ENCODE data around the gene SLC25A22. TPM values are rescaled to one million over a fixed set of nuclear protein-coding genes. Genes with fewer than 3 reads are reported as not detected.

The SLC25A22 gene
- polyA plus RNA-seq, 1 of the 3 experiments (the other 2 are of a cell fraction), result 50.9 TPM

DNA sequence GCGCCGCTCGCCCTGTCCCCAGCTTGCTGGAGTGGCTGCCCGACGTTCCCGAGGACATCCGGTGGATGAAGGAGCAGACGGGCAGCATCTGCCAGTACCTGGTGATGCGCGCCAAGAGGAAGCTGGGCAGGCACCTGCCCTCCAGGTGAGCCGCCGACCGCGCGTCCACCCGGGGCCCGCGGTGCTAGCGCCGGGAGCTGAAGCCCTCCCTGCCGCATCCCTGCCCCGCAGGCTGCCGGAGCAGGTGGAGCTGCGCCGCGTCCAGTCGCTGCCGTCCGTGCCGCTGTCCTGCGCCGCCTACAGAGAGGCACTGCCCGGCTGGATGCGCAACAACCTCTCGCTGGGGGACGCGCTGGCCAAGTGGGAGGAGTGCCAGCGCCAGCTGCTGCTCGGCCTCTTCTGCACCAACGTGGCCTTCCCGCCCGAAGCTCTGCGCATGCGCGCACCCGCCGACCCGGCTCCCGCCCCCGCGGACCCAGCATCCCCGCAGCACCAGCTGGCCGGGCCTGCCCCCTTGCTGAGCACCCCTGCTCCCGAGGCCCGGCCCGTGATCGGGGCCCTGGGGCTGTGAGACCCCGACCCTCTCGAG is 26.3 kb upstream of the SLC25A22 start:
- TF ChIP-seq, protein P1, sequence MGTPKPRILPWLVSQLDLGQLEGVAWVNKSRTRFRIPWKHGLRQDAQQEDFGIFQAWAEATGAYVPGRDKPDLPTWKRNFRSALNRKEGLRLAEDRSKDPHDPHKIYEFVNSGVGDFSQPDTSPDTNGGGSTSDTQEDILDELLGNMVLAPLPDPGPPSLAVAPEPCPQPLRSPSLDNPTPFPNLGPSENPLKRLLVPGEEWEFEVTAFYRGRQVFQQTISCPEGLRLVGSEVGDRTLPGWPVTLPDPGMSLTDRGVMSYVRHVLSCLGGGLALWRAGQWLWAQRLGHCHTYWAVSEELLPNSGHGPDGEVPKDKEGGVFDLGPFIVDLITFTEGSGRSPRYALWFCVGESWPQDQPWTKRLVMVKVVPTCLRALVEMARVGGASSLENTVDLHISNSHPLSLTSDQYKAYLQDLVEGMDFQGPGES (IDR thresholded peaks at IDR 0.05; ENCODE audit: low read depth, low read length), result no peak
- TF ChIP-seq GABPA (IDR thresholded peaks at IDR 0.05; ENCODE audit: low read depth) (no peak), JUND (IDR thresholded peaks at IDR 0.05) (no peak), CHD2 (IDR thresholded peaks at IDR 0.05; ENCODE audit: low read length, partially characterized antibody) (no peak), RAD21 (IDR thresholded peaks at IDR 0.05; ENCODE audit: low read length) (no peak), FOXM1 (IDR thresholded peaks at IDR 0.05; ENCODE audit: low read depth) (no peak), RFX5 (IDR thresholded peaks at IDR 0.05; ENCODE audit: low read length) (no peak), EZH2phosphoT487 (IDR thresholded peaks at IDR 0.05; ENCODE audit: borderline replicate concordance, low read depth) (no peak), TEAD4 (IDR thresholded peaks at IDR 0.05; ENCODE audit: borderline replicate concordance, insufficient read depth) (no peak), RXRA (IDR thresholded peaks at IDR 0.05; ENCODE audit: borderline replicate concordance, low read depth) (no peak), FOSL2 (IDR thresholded peaks at IDR 0.05; ENCODE audit: borderline replicate concordance, low read depth) (no peak), POLR2AphosphoS5 (IDR thresholded peaks at IDR 0.05; ENCODE audit: low read depth, low read length) (no peak), NFIC (IDR thresholded peaks at IDR 0.05; ENCODE audit: borderline replicate concordance) (no peak), SIN3A (IDR thresholded peaks at IDR 0.05; ENCODE audit: borderline replicate concordance, low read depth, low read length) (no peak)
- TF ChIP-seq, protein P2, sequence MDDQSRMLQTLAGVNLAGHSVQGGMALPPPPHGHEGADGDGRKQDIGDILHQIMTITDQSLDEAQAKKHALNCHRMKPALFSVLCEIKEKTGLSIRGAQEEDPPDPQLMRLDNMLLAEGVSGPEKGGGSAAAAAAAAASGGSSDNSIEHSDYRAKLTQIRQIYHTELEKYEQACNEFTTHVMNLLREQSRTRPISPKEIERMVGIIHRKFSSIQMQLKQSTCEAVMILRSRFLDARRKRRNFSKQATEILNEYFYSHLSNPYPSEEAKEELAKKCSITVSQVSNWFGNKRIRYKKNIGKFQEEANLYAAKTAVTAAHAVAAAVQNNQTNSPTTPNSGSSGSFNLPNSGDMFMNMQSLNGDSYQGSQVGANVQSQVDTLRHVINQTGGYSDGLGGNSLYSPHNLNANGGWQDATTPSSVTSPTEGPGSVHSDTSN (IDR thresholded peaks at IDR 0.05), result no peak
- TF ChIP-seq, protein P3, sequence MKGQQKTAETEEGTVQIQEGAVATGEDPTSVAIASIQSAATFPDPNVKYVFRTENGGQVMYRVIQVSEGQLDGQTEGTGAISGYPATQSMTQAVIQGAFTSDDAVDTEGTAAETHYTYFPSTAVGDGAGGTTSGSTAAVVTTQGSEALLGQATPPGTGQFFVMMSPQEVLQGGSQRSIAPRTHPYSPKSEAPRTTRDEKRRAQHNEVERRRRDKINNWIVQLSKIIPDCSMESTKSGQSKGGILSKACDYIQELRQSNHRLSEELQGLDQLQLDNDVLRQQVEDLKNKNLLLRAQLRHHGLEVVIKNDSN (IDR thresholded peaks at IDR 0.05; ENCODE audit: borderline replicate concordance, low read depth), result no peak
- TF ChIP-seq, protein P4, sequence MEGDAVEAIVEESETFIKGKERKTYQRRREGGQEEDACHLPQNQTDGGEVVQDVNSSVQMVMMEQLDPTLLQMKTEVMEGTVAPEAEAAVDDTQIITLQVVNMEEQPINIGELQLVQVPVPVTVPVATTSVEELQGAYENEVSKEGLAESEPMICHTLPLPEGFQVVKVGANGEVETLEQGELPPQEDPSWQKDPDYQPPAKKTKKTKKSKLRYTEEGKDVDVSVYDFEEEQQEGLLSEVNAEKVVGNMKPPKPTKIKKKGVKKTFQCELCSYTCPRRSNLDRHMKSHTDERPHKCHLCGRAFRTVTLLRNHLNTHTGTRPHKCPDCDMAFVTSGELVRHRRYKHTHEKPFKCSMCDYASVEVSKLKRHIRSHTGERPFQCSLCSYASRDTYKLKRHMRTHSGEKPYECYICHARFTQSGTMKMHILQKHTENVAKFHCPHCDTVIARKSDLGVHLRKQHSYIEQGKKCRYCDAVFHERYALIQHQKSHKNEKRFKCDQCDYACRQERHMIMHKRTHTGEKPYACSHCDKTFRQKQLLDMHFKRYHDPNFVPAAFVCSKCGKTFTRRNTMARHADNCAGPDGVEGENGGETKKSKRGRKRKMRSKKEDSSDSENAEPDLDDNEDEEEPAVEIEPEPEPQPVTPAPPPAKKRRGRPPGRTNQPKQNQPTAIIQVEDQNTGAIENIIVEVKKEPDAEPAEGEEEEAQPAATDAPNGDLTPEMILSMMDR (IDR thresholded peaks at IDR 0.05), result no peak
- TF ChIP-seq, protein P5, sequence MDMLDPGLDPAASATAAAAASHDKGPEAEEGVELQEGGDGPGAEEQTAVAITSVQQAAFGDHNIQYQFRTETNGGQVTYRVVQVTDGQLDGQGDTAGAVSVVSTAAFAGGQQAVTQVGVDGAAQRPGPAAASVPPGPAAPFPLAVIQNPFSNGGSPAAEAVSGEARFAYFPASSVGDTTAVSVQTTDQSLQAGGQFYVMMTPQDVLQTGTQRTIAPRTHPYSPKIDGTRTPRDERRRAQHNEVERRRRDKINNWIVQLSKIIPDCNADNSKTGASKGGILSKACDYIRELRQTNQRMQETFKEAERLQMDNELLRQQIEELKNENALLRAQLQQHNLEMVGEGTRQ (IDR thresholded peaks at IDR 0.05; ENCODE audit: borderline replicate concordance, low read depth, low read length), result no peak
- no peak overlapping the region for H3K27ac ChIP-seq (ENCODE audit: low read depth in 2 of 2, low read length in 1 of 2)
- peaks cover 26% of the 10 kb centered on the region for H3K79me2 ChIP-seq (ENCODE audit: insufficient read depth)
- no peaks in the 10 kb centered on the region for H3K9me2 ChIP-seq
- peaks cover 14 to 23% of the 10 kb centered on the region in 2 experiments; a peak in 3 of 4 replicates for H3K4me1 ChIP-seq (ENCODE audit: control insufficient read depth in 1 of 2, insufficient read depth in 2 of 2, low read depth in 1 of 2, low read length in 1 of 2)
- peaks cover 31% of the 10 kb centered on the region for H4K20me1 ChIP-seq (ENCODE audit: insufficient read depth)
- ChIA-PET CTCF (no interaction called here), POLR2A (no interaction called here)
- no peak overlapping the region for H2AFZ ChIP-seq (ENCODE audit: low read depth)
- H3K36me3 ChIP-seq (replicated peaks in 1 of 2; ENCODE audit: control insufficient read depth in 1 of 2, insufficient read depth in 2 of 2, low read length in 1 of 2), result peaks cover 0 to 21% of the 10 kb centered on the region in 2 experiments
- H3K4me2 ChIP-seq, result no peak overlapping the region
- H3K9me3 ChIP-seq, result no peaks in the 10 kb centered on the region
- 99% methylated on average over 42 of the region's 59 CpGs for WGBS (ENCODE audit: low lambda C conversion rate)
- no peak for DNase-seq
- H3F3A ChIP-seq (replicated peaks; ENCODE audit: insufficient read depth), result peaks cover 7% of the 10 kb centered on the region
- no peak overlapping the region for H3K9ac ChIP-seq
- H3K27me3 ChIP-seq (ENCODE audit: insufficient read depth), result no peaks in the 10 kb centered on the region
- H3K4me3 ChIP-seq (ENCODE audit: low read depth in 2 of 2, low read length in 1 of 2), result no peak overlapping the region
